Calu3 (cell line): Measurements from ENCODE around the gene ESRP2. TPM values are rescaled to one million over a fixed set of nuclear protein-coding genes. Genes with fewer than 3 reads are reported as not detected.

Source experiments
- BruUV-seq: library from RNA; stranded (reverse); fragments of 400-500 nt; replicated peaks from 2 replicates; lab custom pipeline; 2021; lab: Mats Ljungman, UMichigan
- CTCF ChIA-PET: fragments of 300-600 bp; sonication (Branson Sonifier 250); formaldehyde crosslinking; loops from one replicate; lab custom pipeline; 2022; ENCODE audit warnings: antibody characterized with exemption; lab: Charles Lee
- DNase-seq: peaks from one replicate; pipeline ENCODE4 v3.0.0; 2022
- H3K27ac Mint-ChIP-seq: one replicate; pipeline ENCODE4 v1.8.0; 2022; ENCODE audit warnings: mixed read lengths; ENCODE audit not compliant: unreplicated experiment
- H3K27me3 Mint-ChIP-seq: one replicate; pipeline ENCODE4 v1.8.0; 2022; ENCODE audit warnings: mixed read lengths; ENCODE audit not compliant: unreplicated experiment
- H3K36me3 Mint-ChIP-seq: one replicate; pipeline ENCODE4 v1.8.0; 2022; ENCODE audit warnings: mild to moderate bottlenecking, moderate library complexity, mixed read lengths; ENCODE audit not compliant: insufficient read depth, unreplicated experiment
- H3K4me1 Mint-ChIP-seq: one replicate; pipeline ENCODE4 v1.8.0; 2022; ENCODE audit warnings: mild to moderate bottlenecking, low read depth, mixed read lengths; ENCODE audit not compliant: unreplicated experiment
- H3K4me3 Mint-ChIP-seq: one replicate; pipeline ENCODE4 v1.8.0; 2022; ENCODE audit warnings: mild to moderate bottlenecking, low read depth, moderate library complexity, mixed read lengths; ENCODE audit not compliant: unreplicated experiment
- H3K9me3 Mint-ChIP-seq: one replicate; pipeline ENCODE4 v1.8.0; 2022; ENCODE audit warnings: low read depth, mixed read lengths; ENCODE audit not compliant: unreplicated experiment
- CTCF ChIP-seq: fragments of 200-600 bp; IDR thresholded peaks from one replicate; pipeline ENCODE4 v1.8.0; 2022; ENCODE audit warnings: antibody characterized with exemption; ENCODE audit not compliant: unreplicated experiment
- intact Hi-C: fragments of 100-400 bp; cut with micrococcal nuclease; formaldehyde crosslinking; loops from one replicate; pipeline ENCODE4 v1.10.0; 2022; ENCODE audit not compliant: unreplicated experiment
- total RNA-seq: library from RNA; stranded (reverse); gene quantifications from 2 replicates; pipeline ENCODE4 v1.2.3, GENCODE V29; 2022

Gene ESRP2
- total RNA-seq, 1 experiment from 2014 or later, result 100 TPM

- Mint-ChIP-seq H3K36me3 (peaks cover 6% of the 10 kb centered on the region), H3K4me3 (no peak overlapping the region), H3K4me1 (peaks cover 11% of the 10 kb centered on the region), H3K27me3 (no peaks in the 10 kb centered on the region), H3K27ac (peak overlapping the region; percentile 15), H3K9me3 (no peaks in the 10 kb centered on the region)
- CTCF ChIA-PET, result interaction anchor here (1.3 to 1.4 kb wide), 2 partner anchors 16 to 30 kb away, joined by 3 to 4 read pairs; no protein-coding TSS in a partner anchor
- no peak for TF ChIP-seq CTCF
- intact Hi-C loops, result no loop called here
- no TSS peak for BruUV-seq
- peak; percentile 11 for DNase-seq
Measured at GRCh38 chr16:68200088-68200783, 35.7 kb downstream of the ESRP2 start.

GRCh38 chr16:68197250-68197649 lies 38.7 kb downstream of the ESRP2 start:
- CTCF ChIA-PET, result interaction anchor here (0.6 kb wide), 1 partner anchor 402 kb away, joined by 3 read pairs; no protein-coding TSS in a partner anchor
- no TSS peak for BruUV-seq
- H3K27me3 Mint-ChIP-seq, result no peaks in the 10 kb centered on the region
- H3K4me3 Mint-ChIP-seq, result no peak overlapping the region
- H3K4me1 Mint-ChIP-seq, result peaks cover 11% of the 10 kb centered on the region
- no peak overlapping the region for H3K27ac Mint-ChIP-seq
- intact Hi-C loops, result no loop called here
- no peak for TF ChIP-seq CTCF
- no peaks in the 10 kb centered on the region for H3K9me3 Mint-ChIP-seq
- peak; percentile 11 for DNase-seq
- H3K36me3 Mint-ChIP-seq, result peaks cover 11% of the 10 kb centered on the region

GRCh38 chr16:68194251-68194650 lies 41.7 kb downstream of the ESRP2 start:
- no peaks in the 10 kb centered on the region for H3K9me3 Mint-ChIP-seq
- H3K27me3 Mint-ChIP-seq, result no peaks in the 10 kb centered on the region
- intact Hi-C loops, result no loop called here
- H3K4me1 Mint-ChIP-seq, result no peaks in the 10 kb centered on the region
- peaks cover 17% of the 10 kb centered on the region for H3K36me3 Mint-ChIP-seq
- H3K27ac Mint-ChIP-seq, result no peak overlapping the region
- H3K4me3 Mint-ChIP-seq, result no peak overlapping the region
- no peak for DNase-seq
- BruUV-seq, result no TSS peak
- no peak for TF ChIP-seq CTCF
- CTCF ChIA-PET, result no interaction called here

- Mint-ChIP-seq H3K4me3 (no peak overlapping the region), H3K36me3 (peaks cover 14% of the 10 kb centered on the region), H3K27me3 (no peaks in the 10 kb centered on the region), H3K27ac (no peak overlapping the region), H3K4me1 (no peaks in the 10 kb centered on the region), H3K9me3 (no peaks in the 10 kb centered on the region)
- TSS peak; percentile 49 for BruUV-seq
- CTCF ChIA-PET, result no interaction called here
- no peak for TF ChIP-seq CTCF
- DNase-seq, result no peak
- intact Hi-C loops, result no loop called here
Measured at GRCh38 chr16:68190736-68191510, 45.0 kb downstream of the ESRP2 start.
